Peyer's patch (tissue), 4 donors: ENCODE data around the gene UGT1A10. TPM values are rescaled to one million over a fixed set of nuclear protein-coding genes. Genes with fewer than 3 reads are reported as not detected.

Experiments used
- DNase-seq, 3 donors: peaks; one replicate each; pipeline ENCODE4 v3.0.0-alpha.2; 2017 to 2019
- H3K27ac ChIP-seq, 4 donors: fragments of 200-600 bp; sonication (generic); one replicate each; pipeline ENCODE4 v1.5.1; 2016 to 2019
- H3K27me3 ChIP-seq, 2 donors: fragments of 200-600 bp; sonication (generic); one replicate each; pipeline ENCODE4 v1.5.1; 2019
- H3K36me3 ChIP-seq, 3 donors: fragments of 200-600 bp; sonication (generic); one replicate each; pipeline ENCODE4 v1.5.1; 2016 to 2019
- H3K4me1 ChIP-seq, 4 donors: fragments of 200-600 bp; sonication (generic); one replicate each; pipeline ENCODE4 v1.5.1; 2016 to 2019
- H3K4me3 ChIP-seq, 4 donors: fragments of 200-600 bp; sonication (generic); 1 replicate in 3 of 4; 2 replicates in 1 of 4; pipeline ENCODE4 v1.5.1; 2016 to 2019; ENCODE audit warnings: mild to moderate bottlenecking in 1 of 4
- H3K9me3 ChIP-seq, 4 donors: fragments of 200-600 bp; sonication (generic); one replicate each; pipeline ENCODE4 v1.5.1; 2016 to 2019; ENCODE audit warnings: mild to moderate bottlenecking in 1 of 4
- CTCF ChIP-seq, 6 experiments: fragments of 450-650 bp in 4 of 6; fragments of 200-600 bp in 2 of 6; sonication (generic) in 1 of 6; IDR thresholded peaks; one replicate each; pipeline ENCODE4 v1.5.1; 2017 to 2019; ENCODE audit warnings: antibody characterized with exemption in 6 of 6, mild to moderate bottlenecking in 3 of 6, moderate library complexity in 1 of 6
- POLR2A ChIP-seq, 2 donors: fragments of 450-650 bp; IDR thresholded peaks; one replicate each; pipeline ENCODE4 v1.5.1; 2017; ENCODE audit warnings: antibody characterized with exemption in 2 of 2, mild to moderate bottlenecking in 2 of 2, moderate library complexity in 2 of 2
- total RNA-seq, 4 donors: library from RNA; depleted of rRNA; stranded (reverse); fragments of >200 nt; gene quantifications; one replicate each; pipeline ENCODE4 v1.1.0, GENCODE V29; 2016

Gene UGT1A10
- total RNA-seq, 4 donors from 2014 or later, result 19.0 to 168 (median 71.8) TPM

- no peak overlapping the region for H3K27ac ChIP-seq
- no peak for DNase-seq
- no peak overlapping the region for H3K4me3 ChIP-seq
- H3K27me3 ChIP-seq, result no peaks in the 10 kb centered on the region
- TF ChIP-seq POLR2A (IDR thresholded peaks at IDR 0.05) (no peak), CTCF (IDR thresholded peaks at IDR 0.05) (no peak)
- no peaks in the 10 kb centered on the region for H3K4me1 ChIP-seq
- H3K9me3 ChIP-seq, result no peaks in the 10 kb centered on the region
- H3K36me3 ChIP-seq, result no peaks in the 10 kb centered on the region
Observed at GRCh38 chr2:233793465-233794127, 157.3 kb downstream of the UGT1A10 start.

DNA sequence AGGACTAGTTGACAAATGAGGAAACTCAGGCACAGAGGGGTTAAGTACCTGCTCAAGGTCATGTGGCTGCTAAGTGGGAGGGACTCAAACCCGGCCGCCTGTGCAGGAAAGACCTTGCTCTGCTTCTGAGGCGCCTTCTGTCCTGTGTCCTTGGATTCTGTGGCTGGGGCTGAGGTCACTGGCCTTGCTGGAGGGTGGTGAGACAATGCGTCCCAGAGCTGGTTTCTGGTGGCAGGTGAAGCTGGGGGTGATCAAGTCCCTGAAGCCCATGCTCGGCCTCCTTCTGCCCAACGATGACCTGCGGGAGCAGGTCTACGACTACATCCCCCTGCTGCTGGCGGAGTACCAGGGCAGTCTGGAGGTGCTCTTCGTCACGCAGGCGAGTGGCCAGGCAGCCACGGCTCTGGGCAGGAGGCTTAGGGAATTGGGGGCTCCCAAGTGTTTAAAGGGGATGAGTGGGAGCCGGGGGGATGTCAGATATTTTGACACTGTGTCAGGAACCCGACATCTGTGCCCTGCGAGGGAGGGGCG lies 157.9 kb downstream of the UGT1A10 start:
- no peaks in the 10 kb centered on the region for H3K27me3 ChIP-seq
- no peaks in the 10 kb centered on the region for H3K9me3 ChIP-seq
- H3K36me3 ChIP-seq, result no peaks in the 10 kb centered on the region
- H3K27ac ChIP-seq, result no peak overlapping the region
- H3K4me1 ChIP-seq, result no peaks in the 10 kb centered on the region
- no peak overlapping the region for H3K4me3 ChIP-seq
- no peak for TF ChIP-seq CTCF (IDR thresholded peaks at IDR 0.05)
- no peak for TF ChIP-seq POLR2A (IDR thresholded peaks at IDR 0.05)
- DNase-seq, result no peak

DNA sequence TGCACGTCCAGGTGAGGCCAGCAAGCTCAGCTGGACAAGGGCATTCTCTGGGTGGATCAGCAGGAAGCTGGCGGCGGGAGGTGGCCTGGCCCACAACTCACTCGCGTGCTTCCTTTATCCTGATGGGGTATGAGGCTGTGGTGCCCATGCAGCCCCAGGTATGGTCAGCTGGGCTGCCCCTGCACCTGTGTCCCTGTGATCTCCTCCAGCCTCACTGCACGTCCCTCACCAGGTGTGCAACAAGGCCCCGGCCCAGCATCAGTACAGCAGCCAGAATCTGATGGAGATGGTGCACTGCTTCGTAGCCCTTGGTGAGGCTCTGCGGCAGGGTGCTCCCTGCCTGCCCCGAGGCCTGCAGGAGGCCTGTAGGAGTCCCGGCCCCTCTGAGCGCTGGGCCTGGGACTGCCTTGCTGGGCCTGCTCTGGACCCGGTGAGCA lies 159.5 kb downstream of the UGT1A10 start:
- no peak overlapping the region for H3K4me3 ChIP-seq
- H3K27ac ChIP-seq, result no peak overlapping the region
- H3K27me3 ChIP-seq, result no peaks in the 10 kb centered on the region
- H3K36me3 ChIP-seq, result no peaks in the 10 kb centered on the region
- H3K9me3 ChIP-seq, result no peaks in the 10 kb centered on the region
- TF ChIP-seq CTCF (IDR thresholded peaks at IDR 0.05) (no peak), POLR2A (IDR thresholded peaks at IDR 0.05) (no peak)
- peak in 1 of 3 donors; percentile 35 for DNase-seq
- H3K4me1 ChIP-seq, result no peaks in the 10 kb centered on the region

GRCh38 chr2:233796254-233796653 lies 160.0 kb downstream of the UGT1A10 start:
- Histone ChIP-seq H3K36me3 (no peaks in the 10 kb centered on the region), H3K27ac (no peak overlapping the region), H3K9me3 (no peaks in the 10 kb centered on the region), H3K27me3 (no peaks in the 10 kb centered on the region), H3K4me3 (no peak overlapping the region), H3K4me1 (no peaks in the 10 kb centered on the region)
- peak in 1 of 3 donors; percentile 16 for DNase-seq
- TF ChIP-seq CTCF (IDR thresholded peaks at IDR 0.05) (no peak), POLR2A (IDR thresholded peaks at IDR 0.05) (no peak)

DNA sequence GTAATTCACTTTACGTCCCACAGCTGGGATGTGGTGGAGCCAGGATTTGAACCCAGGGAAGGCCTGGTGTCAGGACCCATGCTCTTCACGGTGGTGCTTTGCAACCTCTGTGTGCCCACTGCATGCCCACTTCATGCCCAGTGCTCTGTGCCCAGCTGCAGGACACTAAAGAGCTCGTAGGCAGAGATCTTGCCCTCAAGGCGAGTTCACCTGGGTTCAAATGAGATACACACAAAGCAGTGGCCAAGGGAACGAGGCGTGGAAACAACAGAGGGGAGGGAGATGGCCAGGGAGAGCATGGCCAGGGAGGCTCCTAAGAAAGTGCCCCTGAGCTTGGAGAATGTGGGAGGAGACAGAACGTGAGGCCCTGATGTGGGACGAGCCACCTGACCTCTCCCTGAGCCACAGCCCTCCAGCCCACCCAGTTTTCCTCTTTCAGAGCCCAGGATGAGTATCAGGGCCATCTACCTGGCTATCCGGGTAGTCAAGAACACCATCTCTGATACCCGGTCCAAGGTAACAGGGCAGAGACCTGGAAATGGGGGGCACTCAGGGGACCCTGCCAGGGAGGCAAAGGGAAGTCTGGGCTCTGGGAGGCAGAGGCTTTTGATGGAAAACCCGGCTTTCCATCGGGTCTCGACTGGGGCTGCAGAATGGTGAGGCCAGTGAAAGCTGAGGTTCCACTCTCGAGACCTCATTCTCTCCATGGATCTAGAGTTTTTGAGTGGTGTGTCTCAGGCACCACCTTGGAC lies 162.3 kb downstream of the UGT1A10 start:
- Histone ChIP-seq H3K4me1 (no peaks in the 10 kb centered on the region), H3K9me3 (no peaks in the 10 kb centered on the region), H3K4me3 (no peak overlapping the region), H3K36me3 (no peaks in the 10 kb centered on the region), H3K27me3 (no peaks in the 10 kb centered on the region), H3K27ac (no peak overlapping the region)
- TF ChIP-seq CTCF (IDR thresholded peaks at IDR 0.05) (no peak), POLR2A (IDR thresholded peaks at IDR 0.05) (no peak)
- DNase-seq, result peak in 1 of 3 donors; percentile 26
